Lower lobe of right lung (tissue), 2 donors: ENCODE data around the gene CD300H. TPM values are rescaled to one million over a fixed set of nuclear protein-coding genes. Genes with fewer than 3 reads are reported as not detected.

Source experiments
- ATAC-seq, 2 donors: fragments of 200-7000 bp; cut with Tn5 transposase; one replicate each; pipeline ENCODE4 v1.9.1; 2020 to 2022; ENCODE audit warnings: mild to moderate bottlenecking in 2 of 2, moderate library complexity in 2 of 2
- DNase-seq: peaks from one replicate; pipeline ENCODE4 v3.0.0-alpha.2; 2020
- H3K27ac ChIP-seq: fragments of 200-600 bp; one replicate; pipeline ENCODE4 v1.8.0; 2022
- H3K27me3 ChIP-seq: fragments of 200-600 bp; one replicate; pipeline ENCODE4 v1.8.0; 2022; ENCODE audit warnings: low read depth
- H3K36me3 ChIP-seq: fragments of 200-600 bp; one replicate; pipeline ENCODE4 v1.8.0; 2022; ENCODE audit warnings: mild to moderate bottlenecking
- H3K4me1 ChIP-seq: fragments of 200-600 bp; one replicate; pipeline ENCODE4 v1.8.0; 2022
- H3K4me3 ChIP-seq: fragments of 200-600 bp; one replicate; pipeline ENCODE4 v1.8.0; 2022; ENCODE audit warnings: mild to moderate bottlenecking
- H3K9me3 ChIP-seq: fragments of 200-600 bp; one replicate; pipeline ENCODE4 v1.8.0; 2022
- intact Hi-C: fragments of 100-400 bp; cut with DNase I; formaldehyde crosslinking; loops from one replicate; pipeline ENCODE4 v1.11.0; 2022
- total RNA-seq: library from RNA; stranded (reverse); fragmentation: NEBNext Ultra II Directional; extraction: Animal tissue kit (Norgen Biotek cat#: 25700); gene quantifications from one replicate; pipeline ENCODE4 v1.2.1, GENCODE V29; 2021
- TF ChIP-seq, protein P1 (sequence below): fragments of 200-600 bp; IDR thresholded peaks from one replicate; pipeline ENCODE4 v1.8.0; 2022; ENCODE audit warnings: antibody characterized with exemption, mild to moderate bottlenecking
- donor health status: DM: no; HTN: yes; CAD: no; lungs with severe emphysema.

CD300H gene
- total RNA-seq, 1 donor from 2014 or later: 0.92 TPM

DNA sequence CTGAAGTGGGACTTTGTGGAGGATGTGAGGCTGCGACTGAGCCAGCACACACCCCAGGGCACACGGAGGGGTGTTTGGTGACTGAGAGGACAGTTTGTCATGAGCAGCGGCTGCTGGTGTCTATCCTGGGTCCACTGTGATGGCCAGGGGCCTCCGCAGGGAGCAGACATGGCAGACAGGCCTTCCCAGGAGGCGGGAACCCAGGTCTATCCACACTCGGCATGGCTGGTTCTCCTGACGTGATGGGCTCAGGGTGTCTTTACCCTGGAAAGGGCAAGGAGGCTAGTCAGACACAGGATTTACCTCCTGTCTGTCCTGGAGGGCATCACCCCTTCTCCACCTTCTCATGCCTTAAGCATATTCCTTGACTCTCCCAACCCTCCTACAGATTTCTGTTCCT is 20.7 kb downstream of the CD300H start:
- Histone ChIP-seq H3K36me3 (no peaks in the 10 kb centered on the region), H3K4me3 (no peak overlapping the region), H3K9me3 (no peaks in the 10 kb centered on the region), H3K27ac (peak overlapping the region; percentile 73), H3K4me1 (no peaks in the 10 kb centered on the region), H3K27me3 (peaks cover 7% of the 10 kb centered on the region)
- intact Hi-C loops: no loop called here
- TF ChIP-seq, protein P1, sequence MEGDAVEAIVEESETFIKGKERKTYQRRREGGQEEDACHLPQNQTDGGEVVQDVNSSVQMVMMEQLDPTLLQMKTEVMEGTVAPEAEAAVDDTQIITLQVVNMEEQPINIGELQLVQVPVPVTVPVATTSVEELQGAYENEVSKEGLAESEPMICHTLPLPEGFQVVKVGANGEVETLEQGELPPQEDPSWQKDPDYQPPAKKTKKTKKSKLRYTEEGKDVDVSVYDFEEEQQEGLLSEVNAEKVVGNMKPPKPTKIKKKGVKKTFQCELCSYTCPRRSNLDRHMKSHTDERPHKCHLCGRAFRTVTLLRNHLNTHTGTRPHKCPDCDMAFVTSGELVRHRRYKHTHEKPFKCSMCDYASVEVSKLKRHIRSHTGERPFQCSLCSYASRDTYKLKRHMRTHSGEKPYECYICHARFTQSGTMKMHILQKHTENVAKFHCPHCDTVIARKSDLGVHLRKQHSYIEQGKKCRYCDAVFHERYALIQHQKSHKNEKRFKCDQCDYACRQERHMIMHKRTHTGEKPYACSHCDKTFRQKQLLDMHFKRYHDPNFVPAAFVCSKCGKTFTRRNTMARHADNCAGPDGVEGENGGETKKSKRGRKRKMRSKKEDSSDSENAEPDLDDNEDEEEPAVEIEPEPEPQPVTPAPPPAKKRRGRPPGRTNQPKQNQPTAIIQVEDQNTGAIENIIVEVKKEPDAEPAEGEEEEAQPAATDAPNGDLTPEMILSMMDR: no peak
- no peak for ATAC-seq
- peak; percentile 41 for DNase-seq

DNA sequence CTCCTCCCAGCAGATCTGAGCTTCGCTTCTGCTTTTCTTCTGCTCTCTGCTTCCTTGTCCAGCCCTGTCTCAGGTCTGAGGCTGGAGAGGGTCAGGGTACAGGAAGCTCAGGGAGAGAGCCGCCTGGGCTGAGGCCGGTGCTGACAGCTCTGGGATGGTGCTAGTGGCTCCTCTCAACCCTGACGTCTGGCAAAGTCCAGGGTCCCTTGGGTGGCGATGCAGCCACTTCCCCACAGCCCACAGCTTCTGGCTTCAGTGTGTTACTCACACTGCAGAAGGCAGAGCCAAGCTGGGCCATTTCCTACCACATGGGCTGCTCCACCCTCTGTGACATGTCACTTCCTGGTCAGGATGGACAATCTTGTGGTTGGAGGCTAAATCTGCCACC is 21.5 kb downstream of the CD300H start, which contains the start of gene CD300C:
TSS of gene CD300C (minus strand) at position 273 of the 388 bp plus-strand sequence. CDS start 333 bp downstream, outside the sequence.
- Histone ChIP-seq H3K4me3 (peak within 1 kb of the TSS; percentile 41), H3K36me3 (no peaks in the 10 kb centered on the region), H3K9me3 (no peaks in the 10 kb centered on the region), H3K4me1 (no peaks in the 10 kb centered on the region), H3K27ac (peak within 1 kb of the TSS; percentile 73), H3K27me3 (peaks cover 7% of the 10 kb centered on the region)
- ATAC-seq (peak; percentile 79 to 81), DNase-seq (peak; percentile 70)
- intact Hi-C loops: no loop called here
- TF ChIP-seq, protein P1: no peak

DNA sequence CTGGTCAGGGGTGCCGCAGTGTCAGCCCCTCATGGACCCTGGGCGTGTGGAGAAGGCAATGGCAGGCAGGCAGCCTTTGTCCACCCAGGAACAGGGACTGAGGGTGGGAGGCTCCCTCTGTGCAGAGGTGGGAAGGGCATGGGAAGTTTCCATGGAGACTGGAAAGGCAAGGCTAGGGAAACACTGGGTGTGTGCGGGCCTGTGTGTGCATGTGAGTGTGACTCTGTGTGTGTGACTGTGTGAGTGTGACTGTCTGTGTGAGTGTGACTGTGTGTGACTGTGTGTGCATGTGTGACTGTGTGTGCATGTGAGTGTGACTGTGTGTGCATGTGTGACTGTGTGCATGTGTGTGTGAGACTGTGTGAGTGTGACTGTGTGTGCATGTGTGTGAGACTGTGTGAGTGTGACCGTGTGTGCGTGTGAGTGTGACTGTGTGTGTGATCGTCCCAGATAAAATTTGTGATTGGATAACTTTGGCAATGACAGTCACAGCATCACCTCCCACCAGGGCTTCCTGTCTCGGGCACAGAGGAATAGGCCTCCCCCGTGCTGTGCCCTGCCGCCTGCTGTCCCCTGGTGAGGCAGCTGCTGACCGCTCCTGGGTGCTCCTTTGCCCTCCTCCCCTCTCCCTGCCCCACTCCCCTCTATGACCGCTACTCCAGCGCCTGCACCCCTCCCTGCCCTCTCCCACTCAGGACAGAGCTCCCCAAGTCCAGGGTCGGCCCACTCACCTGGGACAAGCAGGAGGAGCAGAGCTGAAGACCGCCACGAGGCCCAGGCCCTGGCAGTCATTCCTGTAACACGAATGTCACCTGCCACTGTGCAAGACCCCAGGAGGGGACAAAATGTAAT is 22.1 kb downstream of the CD300H start:
- Histone ChIP-seq H3K36me3 (no peaks in the 10 kb centered on the region), H3K4me3 (peak overlapping the region; percentile 41), H3K27me3 (peaks cover 7% of the 10 kb centered on the region), H3K9me3 (no peaks in the 10 kb centered on the region), H3K27ac (peak overlapping the region; percentile 73), H3K4me1 (no peaks in the 10 kb centered on the region)
- TF ChIP-seq, protein P1: no peak
- intact Hi-C loops: no loop called here
- peak; percentile 49 for DNase-seq
- ATAC-seq: peak; percentile 7 to 22

DNA sequence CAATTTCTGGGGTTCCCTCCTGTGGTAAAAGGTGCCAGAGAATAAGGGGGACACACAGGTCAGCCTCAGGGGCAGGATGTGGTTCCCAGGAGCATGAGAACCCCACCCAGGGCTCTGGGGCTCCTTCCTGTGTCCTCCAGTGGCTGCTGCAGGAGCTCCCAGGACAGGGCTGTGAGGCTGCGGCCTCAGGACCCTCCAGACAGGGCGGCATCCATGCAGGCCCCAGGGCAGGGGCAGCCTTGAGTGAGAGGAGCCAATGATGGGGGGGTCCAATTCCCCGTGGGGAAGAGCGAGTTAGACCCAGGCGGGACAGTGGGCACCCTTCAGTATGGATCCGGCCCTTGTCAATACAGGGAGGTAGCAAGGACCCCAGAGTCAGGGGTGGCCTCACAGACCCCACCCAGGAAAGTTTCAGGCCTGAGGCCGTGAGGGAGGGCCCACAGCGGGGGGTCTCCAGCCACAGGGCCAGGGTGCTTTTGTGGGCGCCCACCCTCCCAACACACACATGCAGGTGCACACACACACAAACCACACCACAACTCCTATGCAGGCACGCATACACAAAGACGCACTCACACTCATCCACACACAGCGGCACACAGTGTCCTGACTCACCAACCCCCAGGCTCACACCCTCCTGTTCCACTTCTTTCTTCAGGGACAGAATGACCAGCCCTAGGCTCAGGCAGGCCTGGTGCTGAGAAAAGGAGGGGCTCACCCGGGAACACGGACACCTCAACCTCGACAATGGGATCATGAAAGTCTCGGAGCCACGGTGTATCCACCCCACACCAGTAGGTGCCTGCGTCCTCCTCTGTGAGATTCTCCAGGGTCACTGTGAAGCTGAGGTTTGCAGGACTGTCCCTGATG is 23.2 kb downstream of the CD300H start:
- H3K9me3 ChIP-seq: no peaks in the 10 kb centered on the region
- peaks cover 2% of the 10 kb centered on the region for H3K27me3 ChIP-seq
- TF ChIP-seq, protein P1: no peak
- ATAC-seq (no peak), DNase-seq (peak; percentile 20)
- no peaks in the 10 kb centered on the region for H3K4me1 ChIP-seq
- intact Hi-C loops: no loop called here
- no peak overlapping the region for H3K4me3 ChIP-seq
- no peaks in the 10 kb centered on the region for H3K36me3 ChIP-seq
- H3K27ac ChIP-seq: no peak overlapping the region

DNA sequence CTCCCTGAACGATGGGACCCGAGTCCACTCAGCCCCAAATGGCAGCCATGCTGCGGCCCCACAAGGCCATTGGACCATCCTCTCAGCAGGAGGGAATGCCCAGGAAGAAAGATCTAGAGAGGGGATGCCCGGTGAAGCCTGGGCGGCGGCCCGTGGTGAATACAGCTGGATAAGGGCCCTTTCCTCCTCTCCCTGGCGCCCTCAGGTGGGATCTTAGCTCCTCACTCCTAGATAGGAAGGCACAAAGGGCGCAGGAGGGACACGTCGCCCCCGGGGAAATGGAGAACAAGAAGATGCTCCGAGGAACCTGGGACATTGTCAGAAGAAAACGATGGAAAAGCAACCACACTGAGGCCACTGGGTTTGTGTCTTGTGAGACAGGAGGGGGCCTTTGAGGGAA is 23.9 kb downstream of the CD300H start:
- intact Hi-C loops: no loop called here
- no peaks in the 10 kb centered on the region for H3K36me3 ChIP-seq
- H3K4me3 ChIP-seq: no peak overlapping the region
- no peaks in the 10 kb centered on the region for H3K4me1 ChIP-seq
- TF ChIP-seq, protein P1: no peak
- ATAC-seq (no peak), DNase-seq (peak; percentile 30)
- H3K9me3 ChIP-seq: no peaks in the 10 kb centered on the region
- no peaks in the 10 kb centered on the region for H3K27me3 ChIP-seq
- H3K27ac ChIP-seq: no peak overlapping the region
